Endothelial cell of umbilical vein (primary cell): ENCODE results near the gene LRTM2. TPM values are rescaled to one million over a fixed set of nuclear protein-coding genes. Genes with fewer than 3 reads are reported as not detected.

ENCODE experiments used
- BruUV-seq: library from RNA; stranded (reverse); fragments of 400-500 nt; replicated peaks from 2 replicates; lab custom pipeline; 2021; lab: Mats Ljungman, UMichigan
- CTCF ChIA-PET: fragments of 300-600, 350-600 bp; sonication (Branson Sonifier 250); formaldehyde crosslinking; loops from one replicate; lab custom pipeline; 2021; ENCODE audit warnings: antibody characterized with exemption, inconsistent platforms; lab: Charles Lee
- POLR2A ChIA-PET: fragments of 300-600, 350-600 bp; sonication (Branson Sonifier 250); formaldehyde crosslinking; loops from one replicate; lab custom pipeline; 2021; ENCODE audit warnings: antibody characterized with exemption, inconsistent platforms; lab: Charles Lee
- DNase-seq: peaks from one replicate; pipeline ENCODE4 v3.0.0-alpha.2; 2011; ENCODE audit warnings: low read depth, low spot score
- FAIRE-seq: peaks from 2 replicates; lab custom pipeline; 2011; peaks lifted over from hg19 to GRCh38; lab: Jason Lieb, UNC
- H2AFZ ChIP-seq: 2 replicates; pipeline ENCODE4 v1.6.0; 2012; ENCODE audit warnings: low read depth, low read length, control low read depth, inconsistent platforms
- H3K27ac ChIP-seq: 2 replicates; pipeline ENCODE4 v1.5.1; 2011; ENCODE audit warnings: low read depth, mild to moderate bottlenecking, control low read depth, low read length, moderate library complexity; ENCODE audit not compliant: insufficient read depth
- H3K27me3 ChIP-seq, 2 experiments: 2 replicates each; pipeline versions ENCODE4 v1.6.0 to v1.6.1; 2011; ENCODE audit warnings: low read length in 2 of 2, mixed read lengths in 1 of 2; ENCODE audit not compliant: control insufficient read depth in 2 of 2, insufficient read depth in 2 of 2
- H3K36me3 ChIP-seq, 2 experiments: 2 replicates in 1 of 2; 3 replicates in 1 of 2; pipeline ENCODE4 v1.5.1; 2011; ENCODE audit warnings: low read length in 2 of 2, mild to moderate bottlenecking in 1 of 2, moderate library complexity in 1 of 2; ENCODE audit not compliant: control insufficient read depth in 2 of 2, insufficient read depth in 2 of 2; ENCODE audit errors: extremely low read depth in 1 of 2
- H3K4me1 ChIP-seq: 3 replicates; pipeline ENCODE4 v1.5.1; 2011; ENCODE audit warnings: mild to moderate bottlenecking, low read length; ENCODE audit not compliant: control insufficient read depth, insufficient read depth; ENCODE audit errors: extremely low read depth
- H3K4me2 ChIP-seq: 2 replicates; pipeline ENCODE4 v1.6.1; 2011; ENCODE audit warnings: low read length, control low read depth, mixed read lengths; ENCODE audit not compliant: insufficient read depth
- H3K4me3 ChIP-seq, 3 experiments: fragments of 200-600 bp in 1 of 3; sonication (generic), shearing (Covaris generic) in 1 of 3; replicated peaks in 1 of 3; 2 replicates each; pipeline ENCODE4 v1.5.1; 2011 to 2016; ENCODE audit warnings: control low read depth in 3 of 3, low read length in 3 of 3, mild to moderate bottlenecking in 2 of 3, inconsistent platforms in 1 of 3, low read depth in 1 of 3, moderate library complexity in 1 of 3; ENCODE audit not compliant: insufficient read depth in 1 of 3
- H3K79me2 ChIP-seq: 2 replicates; pipeline ENCODE4 v1.6.0; 2012; ENCODE audit warnings: low read length, inconsistent platforms; ENCODE audit not compliant: control insufficient read depth, insufficient read depth
- H3K9ac ChIP-seq: replicated peaks from 2 replicates; pipeline ENCODE3; 2011; ENCODE audit warnings: low read length, control low read depth; ENCODE audit not compliant: insufficient read depth; ENCODE audit errors: extremely low read depth
- H3K9me1 ChIP-seq: replicated peaks from 3 replicates; pipeline ENCODE4 v1.6.0; 2011; ENCODE audit warnings: mild to moderate bottlenecking, low read length; ENCODE audit not compliant: control insufficient read depth, insufficient read depth; ENCODE audit errors: extremely low read depth
- H3K9me3 ChIP-seq: replicated peaks from 2 replicates; pipeline ENCODE4 v1.5.1; 2012; ENCODE audit warnings: low read length, inconsistent platforms; ENCODE audit not compliant: control insufficient read depth, insufficient read depth
- H4K20me1 ChIP-seq: replicated peaks from 2 replicates; pipeline ENCODE3; 2011; ENCODE audit warnings: mild to moderate bottlenecking, low read length; ENCODE audit not compliant: control insufficient read depth, insufficient read depth; ENCODE audit errors: extremely low read depth
- EZH2 ChIP-seq: IDR thresholded peaks from 2 replicates; pipeline ENCODE4 v1.6.1; 2012; ENCODE audit warnings: borderline replicate concordance, low read depth, mild to moderate bottlenecking, moderate library complexity, low read length, inconsistent platforms; ENCODE audit not compliant: severe bottlenecking
- FOS ChIP-seq: IDR thresholded peaks from 2 replicates; pipeline ENCODE4 v1.6.1; 2011; ENCODE audit warnings: mild to moderate bottlenecking, low read length, moderate library complexity, borderline replicate concordance; ENCODE audit not compliant: insufficient read depth
- JUN ChIP-seq: IDR thresholded peaks from 2 replicates; pipeline ENCODE4 v1.6.1; 2011; ENCODE audit warnings: borderline replicate concordance, low read depth; ENCODE audit not compliant: insufficient read length, insufficient read depth
- POLR2AphosphoS5 ChIP-seq: IDR thresholded peaks from 2 replicates; pipeline ENCODE4 v1.6.1; 2012; ENCODE audit warnings: low read depth, mild to moderate bottlenecking, control low read depth, low read length, moderate library complexity; ENCODE audit not compliant: insufficient read depth
- dilution Hi-C: fragments of 300-500 bp; cut with MboI; formaldehyde crosslinking; loops from one replicate; pipeline ENCODE4 v1.15.0; 2019; ENCODE audit warnings: low sequenced_read_pairs; ENCODE audit not compliant: extremely low pct_ligation_motif_present
- intact Hi-C: fragments of 100-400 bp; cut with micrococcal nuclease; formaldehyde crosslinking; loops from one replicate; pipeline ENCODE4 v1.10.0; 2022
- polyA plus RNA-seq, 4 experiments: library from polyadenylated mRNA; depleted of rRNA in 3 of 4; stranded (reverse) in 3 of 4; unstranded in 1 of 4; fragments of >200 nt; gene quantifications; 2 replicates each; pipeline versions ENCODE4 v1.2.1 to v1.2.3, GENCODE V29; 2011 to 2012; ENCODE audit warnings: missing spikeins in 1 of 4
- total RNA-seq: library from RNA; stranded (reverse); gene quantifications from 2 replicates; pipeline ENCODE4 v1.2.3, GENCODE V29; 2021
- TF ChIP-seq, protein P1 (sequence below), 2 donors: IDR thresholded peaks; 1 replicate in 1 of 2; 2 replicates in 1 of 2; pipeline ENCODE4 v1.5.1; 2011; ENCODE audit warnings: low read length in 2 of 2, mild to moderate bottlenecking in 2 of 2, moderate library complexity in 2 of 2, control low read depth in 1 of 2, inconsistent platforms in 1 of 2, low read depth in 1 of 2; ENCODE audit not compliant: insufficient read depth in 1 of 2; ENCODE audit errors: extremely low read depth in 1 of 2

Gene LRTM2
- total and polyA plus RNA-seq, 2 donors (not counting 3 experiments of a cell fraction or from before 2014, with no cell fraction given), result not detected

DNA sequence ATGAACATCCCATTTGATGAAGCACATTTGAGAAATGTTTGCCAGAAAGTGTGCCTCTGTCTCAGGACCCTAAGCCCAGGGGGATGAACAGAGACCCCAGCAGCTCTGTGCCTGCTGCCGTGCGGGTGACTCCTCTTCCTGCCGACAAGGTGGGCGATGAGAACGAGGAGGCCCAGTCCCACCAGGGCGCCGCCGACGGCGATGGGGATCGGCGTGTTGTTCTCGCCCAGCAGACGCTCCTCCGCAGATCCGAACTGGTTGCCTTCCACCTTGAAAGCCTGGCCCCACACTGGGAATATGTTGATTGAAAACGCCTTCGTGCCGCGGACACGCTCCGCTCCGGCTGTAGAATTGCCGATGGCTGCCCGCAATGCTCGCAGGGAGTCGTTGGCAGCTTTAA, 44.1 kb downstream of the LRTM2 start:
- H2AFZ ChIP-seq, result no peak overlapping the region
- dilution Hi-C loops (no loop called here), intact Hi-C loops (no loop called here)
- no peak overlapping the region for H3K4me3 ChIP-seq
- no TSS peak for BruUV-seq
- no peaks in the 10 kb centered on the region for H3K79me2 ChIP-seq
- H3K4me1 ChIP-seq, result no peaks in the 10 kb centered on the region
- no peaks in the 10 kb centered on the region for H3K36me3 ChIP-seq
- H3K4me2 ChIP-seq, result no peak overlapping the region
- H3K9ac ChIP-seq, result no peak overlapping the region
- no peaks in the 10 kb centered on the region for H3K9me3 ChIP-seq
- no peaks in the 10 kb centered on the region for H3K9me1 ChIP-seq
- no peak for FAIRE-seq
- no peak for DNase-seq
- peaks cover 0 to 4% of the 10 kb centered on the region in 2 experiments for H3K27me3 ChIP-seq
- POLR2A ChIA-PET, result no interaction called here
- TF ChIP-seq, protein P1, sequence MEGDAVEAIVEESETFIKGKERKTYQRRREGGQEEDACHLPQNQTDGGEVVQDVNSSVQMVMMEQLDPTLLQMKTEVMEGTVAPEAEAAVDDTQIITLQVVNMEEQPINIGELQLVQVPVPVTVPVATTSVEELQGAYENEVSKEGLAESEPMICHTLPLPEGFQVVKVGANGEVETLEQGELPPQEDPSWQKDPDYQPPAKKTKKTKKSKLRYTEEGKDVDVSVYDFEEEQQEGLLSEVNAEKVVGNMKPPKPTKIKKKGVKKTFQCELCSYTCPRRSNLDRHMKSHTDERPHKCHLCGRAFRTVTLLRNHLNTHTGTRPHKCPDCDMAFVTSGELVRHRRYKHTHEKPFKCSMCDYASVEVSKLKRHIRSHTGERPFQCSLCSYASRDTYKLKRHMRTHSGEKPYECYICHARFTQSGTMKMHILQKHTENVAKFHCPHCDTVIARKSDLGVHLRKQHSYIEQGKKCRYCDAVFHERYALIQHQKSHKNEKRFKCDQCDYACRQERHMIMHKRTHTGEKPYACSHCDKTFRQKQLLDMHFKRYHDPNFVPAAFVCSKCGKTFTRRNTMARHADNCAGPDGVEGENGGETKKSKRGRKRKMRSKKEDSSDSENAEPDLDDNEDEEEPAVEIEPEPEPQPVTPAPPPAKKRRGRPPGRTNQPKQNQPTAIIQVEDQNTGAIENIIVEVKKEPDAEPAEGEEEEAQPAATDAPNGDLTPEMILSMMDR (IDR thresholded peaks at IDR 0.05; ENCODE audit: extremely low read depth in 1 of 2, insufficient read depth in 1 of 2, low read depth in 1 of 2, low read length in 2 of 2), result no peak
- no peak for TF ChIP-seq FOS
- H4K20me1 ChIP-seq, result no peaks in the 10 kb centered on the region
- no peak overlapping the region for H3K27ac ChIP-seq
- CTCF ChIA-PET, result no interaction called here

DNA sequence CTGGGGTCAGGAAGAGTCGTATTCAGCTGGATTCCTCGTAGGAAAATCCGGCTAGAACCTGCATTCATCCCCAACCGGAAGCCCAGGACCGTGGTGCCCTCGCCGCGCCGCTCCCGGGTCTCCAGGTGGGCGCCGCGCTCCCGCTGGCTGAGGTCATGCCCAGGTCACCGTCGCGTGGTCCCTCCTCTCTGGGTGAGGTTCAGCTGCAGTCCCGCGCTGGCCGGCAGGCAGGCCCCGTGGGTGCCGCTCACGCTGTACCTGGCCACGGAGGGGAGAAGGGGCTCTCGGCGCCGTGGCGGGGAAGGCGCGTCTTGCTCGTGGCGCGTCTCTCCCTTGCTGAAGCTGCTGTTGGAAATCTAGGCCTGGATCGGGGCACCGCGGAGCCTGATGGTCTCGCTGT, 44.5 kb downstream of the LRTM2 start:
- no peak for FAIRE-seq
- BruUV-seq, result no TSS peak

More for the DNA sequence above, 44.5 kb downstream of the LRTM2 start:
- no peaks in the 10 kb centered on the region for H4K20me1 ChIP-seq
- H3K27me3 ChIP-seq, result peaks cover 0 to 4% of the 10 kb centered on the region in 2 experiments
- H3K79me2 ChIP-seq, result no peaks in the 10 kb centered on the region
- DNase-seq, result no peak
- no peak overlapping the region for H2AFZ ChIP-seq
- ChIA-PET CTCF (no interaction called here), POLR2A (no interaction called here)
- H3K9me1 ChIP-seq, result no peaks in the 10 kb centered on the region
- intact Hi-C loops (no loop called here), dilution Hi-C loops (no loop called here)
- no peak overlapping the region for H3K4me3 ChIP-seq
- H3K4me1 ChIP-seq, result no peaks in the 10 kb centered on the region
- no peak overlapping the region for H3K9ac ChIP-seq
- no peak overlapping the region for H3K4me2 ChIP-seq
- H3K9me3 ChIP-seq, result no peaks in the 10 kb centered on the region
- H3K36me3 ChIP-seq, result no peaks in the 10 kb centered on the region
- TF ChIP-seq JUN, result no peak
- no peak for TF ChIP-seq EZH2
- TF ChIP-seq FOS, result no peak
- no peak for TF ChIP-seq POLR2AphosphoS5
- H3K27ac ChIP-seq, result no peak overlapping the region
